GM12874 (cell line): ENCODE data around the gene MAPK8.

Experiments used
- TF ChIP-seq, protein P1 (sequence below): IDR thresholded peaks from 2 replicates; pipeline ENCODE4 v1.5.1; 2011; ENCODE audit warnings: low read depth, mild to moderate bottlenecking, control low read depth, low read length, moderate library complexity; ENCODE audit not compliant: insufficient read depth

Gene MAPK8

DNA sequence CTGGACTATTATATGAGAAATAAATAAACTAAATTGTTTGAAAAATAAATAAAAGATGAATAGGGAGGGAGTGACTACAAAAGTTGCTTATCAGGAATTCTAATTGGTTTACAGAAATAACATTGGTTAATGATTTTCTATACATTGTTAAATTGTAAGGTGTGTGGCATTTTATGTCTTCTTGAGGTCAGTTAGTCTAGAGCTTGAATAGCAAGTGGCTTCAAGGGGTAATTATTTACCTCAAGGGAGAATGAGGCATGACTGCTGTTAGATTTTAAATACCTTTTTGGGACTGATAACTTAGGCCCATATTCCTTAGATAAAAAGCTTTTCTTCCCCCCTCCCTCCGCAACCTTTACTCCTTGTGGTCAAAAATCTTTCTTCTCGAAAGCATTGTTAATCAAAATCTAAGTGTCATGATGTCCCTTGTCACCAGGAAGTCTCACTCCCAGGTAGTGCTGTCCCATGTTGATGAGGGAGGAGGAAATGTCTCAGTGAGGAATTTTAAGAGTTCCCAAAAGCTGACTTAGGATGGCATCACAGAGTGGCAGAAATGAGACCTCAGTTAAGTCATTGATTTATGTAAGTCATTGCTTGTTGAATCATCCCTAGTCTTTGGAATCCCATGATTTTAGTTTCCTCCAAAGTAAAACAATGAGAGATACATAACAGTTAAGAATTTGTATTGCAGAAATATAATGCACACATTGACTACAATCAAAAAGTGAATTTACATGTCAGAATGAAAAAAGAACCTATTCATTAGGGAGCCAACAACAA is 71.5 kb downstream of the MAPK8 start:
- TF ChIP-seq, protein P1, sequence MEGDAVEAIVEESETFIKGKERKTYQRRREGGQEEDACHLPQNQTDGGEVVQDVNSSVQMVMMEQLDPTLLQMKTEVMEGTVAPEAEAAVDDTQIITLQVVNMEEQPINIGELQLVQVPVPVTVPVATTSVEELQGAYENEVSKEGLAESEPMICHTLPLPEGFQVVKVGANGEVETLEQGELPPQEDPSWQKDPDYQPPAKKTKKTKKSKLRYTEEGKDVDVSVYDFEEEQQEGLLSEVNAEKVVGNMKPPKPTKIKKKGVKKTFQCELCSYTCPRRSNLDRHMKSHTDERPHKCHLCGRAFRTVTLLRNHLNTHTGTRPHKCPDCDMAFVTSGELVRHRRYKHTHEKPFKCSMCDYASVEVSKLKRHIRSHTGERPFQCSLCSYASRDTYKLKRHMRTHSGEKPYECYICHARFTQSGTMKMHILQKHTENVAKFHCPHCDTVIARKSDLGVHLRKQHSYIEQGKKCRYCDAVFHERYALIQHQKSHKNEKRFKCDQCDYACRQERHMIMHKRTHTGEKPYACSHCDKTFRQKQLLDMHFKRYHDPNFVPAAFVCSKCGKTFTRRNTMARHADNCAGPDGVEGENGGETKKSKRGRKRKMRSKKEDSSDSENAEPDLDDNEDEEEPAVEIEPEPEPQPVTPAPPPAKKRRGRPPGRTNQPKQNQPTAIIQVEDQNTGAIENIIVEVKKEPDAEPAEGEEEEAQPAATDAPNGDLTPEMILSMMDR: no peak

GRCh38 chr10:48378675-48379074 is 72.2 kb downstream of the MAPK8 start:
- TF ChIP-seq, protein P1: no peak

DNA sequence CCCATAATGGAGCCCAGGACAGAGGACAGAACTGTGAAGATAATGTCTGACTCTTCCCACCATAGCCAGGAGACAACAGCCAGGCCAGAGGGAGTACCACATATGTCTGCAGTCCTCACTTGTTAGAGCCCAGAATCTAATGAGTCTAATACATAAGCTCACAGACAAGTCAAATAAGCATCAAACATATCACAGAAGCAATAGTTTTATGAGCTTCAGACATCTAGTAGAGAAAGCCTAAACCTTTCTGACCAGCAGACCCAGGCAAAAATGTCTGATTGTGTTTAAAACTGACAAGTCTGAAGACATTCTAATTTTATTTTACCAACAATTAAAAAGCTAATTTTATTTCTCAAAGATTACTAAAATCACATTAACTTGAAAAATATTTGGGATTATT is 75.5 kb downstream of the MAPK8 start:
- TF ChIP-seq, protein P1: no peak

- TF ChIP-seq, protein P1: no peak
Measured at GRCh38 chr10:48382982-48383381, 76.5 kb downstream of the MAPK8 start.

DNA sequence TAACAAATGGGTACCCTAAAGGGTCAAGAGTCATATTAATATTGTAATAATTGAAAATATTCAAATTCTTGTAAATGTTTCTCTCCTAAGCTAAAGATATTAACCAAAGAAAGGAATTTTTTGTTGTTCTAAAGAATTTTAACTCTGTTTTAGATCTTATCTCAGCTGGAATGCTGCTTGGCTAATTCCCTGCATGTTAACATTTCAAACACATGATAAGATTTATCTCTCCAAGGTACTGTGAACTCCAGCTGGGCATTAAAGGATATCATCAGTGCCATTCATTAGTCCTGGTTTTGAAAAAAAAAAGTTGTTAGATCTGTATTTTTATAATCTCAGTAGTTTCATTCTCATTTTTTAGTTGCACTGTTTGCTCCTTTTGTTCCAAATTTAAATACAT is 76.9 kb downstream of the MAPK8 start:
- TF ChIP-seq, protein P1: no peak

GRCh38 chr10:48384699-48384982 is 78.2 kb downstream of the MAPK8 start:
- TF ChIP-seq, protein P1: no peak

- TF ChIP-seq, protein P1: no peak
Measured at GRCh38 chr10:48389272-48389671, 82.8 kb downstream of the MAPK8 start.
